SJCRH30 (cell line): ENCODE results near the gene GLO1. TPM values are rescaled to one million over a fixed set of nuclear protein-coding genes. Genes with fewer than 3 reads are reported as not detected.
"Not testable (repeated sequence)": the region's sequence is repeated elsewhere in the genome, so short reads cannot be mapped to it uniquely, and the experiment has no call there.

Experiments
- DNase-seq, 2 experiments: peaks; one replicate each; pipeline ENCODE4 v3.0.0-alpha.2; 2015 to 2020
- H3K27ac ChIP-seq: fragments of 250-450 bp; sonication (Bioruptor Pico); 2 replicates; pipeline ENCODE4 v1.5.1; 2020; ENCODE audit warnings: mild to moderate bottlenecking, moderate library complexity
- H3K27me3 ChIP-seq: fragments of 250-450 bp; sonication (Bioruptor Pico); 2 replicates; pipeline ENCODE4 v1.5.1; 2020; ENCODE audit warnings: mild to moderate bottlenecking, moderate library complexity
- H3K36me3 ChIP-seq: fragments of 250-450 bp; sonication (Bioruptor Pico); 2 replicates; pipeline ENCODE4 v1.5.1; 2020; ENCODE audit warnings: mild to moderate bottlenecking, moderate library complexity
- H3K4me1 ChIP-seq: fragments of 250-450 bp; sonication (Bioruptor Pico); 2 replicates; pipeline ENCODE4 v1.5.1; 2020; ENCODE audit warnings: mild to moderate bottlenecking, moderate library complexity
- H3K4me3 ChIP-seq: fragments of 250-450 bp; sonication (Bioruptor Pico); 2 replicates; pipeline ENCODE4 v1.5.1; 2020; ENCODE audit warnings: mild to moderate bottlenecking, moderate library complexity
- H3K9me3 ChIP-seq: fragments of 250-450 bp; sonication (Bioruptor Pico); replicated peaks from 2 replicates; pipeline ENCODE4 v1.5.1; 2020; ENCODE audit warnings: mild to moderate bottlenecking, moderate library complexity
- total RNA-seq: library from RNA; depleted of rRNA; stranded (reverse); fragments of >200 nt; shearing (Covaris generic); gene quantifications from 2 replicates; pipeline ENCODE4 v1.2.3, GENCODE V29; 2014

GLO1 gene
- total RNA-seq, 1 experiment from 2014 or later = 485 TPM

GRCh38 chr6:38719358-38719757 is 16.4 kb upstream of the GLO1 start:
- DNase-seq = no peak
- Histone ChIP-seq H3K36me3 (no peaks in the 10 kb centered on the region), H3K9me3 (no peaks in the 10 kb centered on the region), H3K27ac (no peak overlapping the region), H3K4me3 (no peak overlapping the region), H3K4me1 (no peaks in the 10 kb centered on the region), H3K27me3 (no peaks in the 10 kb centered on the region)

- Histone ChIP-seq H3K36me3 (no peaks in the 10 kb centered on the region), H3K4me1 (no peaks in the 10 kb centered on the region), H3K27ac (no peak overlapping the region), H3K4me3 (no peak overlapping the region), H3K9me3 (no peaks in the 10 kb centered on the region), H3K27me3 (no peaks in the 10 kb centered on the region)
- DNase-seq = no peak
These were observed 13.9 kb upstream of the GLO1 start for GRCh38 chr6:38716825-38717224.

- no peak within 1 kb of the TSS for H3K4me3 ChIP-seq
- no peak for DNase-seq
- no peaks in the 10 kb centered on the region for H3K4me1 ChIP-seq
- H3K27me3 ChIP-seq = no peaks in the 10 kb centered on the region
- no peaks in the 10 kb centered on the region for H3K9me3 ChIP-seq
- H3K36me3 ChIP-seq = no peaks in the 10 kb centered on the region
- H3K27ac ChIP-seq = no peak within 1 kb of the TSS
These were observed 12.2 kb upstream of the GLO1 start, which contains the start of gene DNAH8 for GRCh38 chr6:38715016-38715689. TSS of gene DNAH8 (plus strand) at chr6:38715311. CDS start at chr6:38722810, 7,499 bp downstream.

GRCh38 chr6:38714239-38715015 is 11.5 kb upstream of the GLO1 start:
- H3K27ac ChIP-seq = no peak overlapping the region

GRCh38 chr6:38713812-38714211 is 10.9 kb upstream of the GLO1 start:
- DNase-seq = no peak
- Histone ChIP-seq H3K27ac (no peak overlapping the region), H3K36me3 (no peaks in the 10 kb centered on the region), H3K9me3 (no peaks in the 10 kb centered on the region), H3K4me1 (no peaks in the 10 kb centered on the region), H3K4me3 (no peak overlapping the region), H3K27me3 (no peaks in the 10 kb centered on the region)

More at GRCh38 chr6:38714239-38715015, 11.5 kb upstream of the GLO1 start:
- no peak for DNase-seq
- Histone ChIP-seq H3K36me3 (no peaks in the 10 kb centered on the region), H3K4me3 (no peak overlapping the region), H3K27me3 (no peaks in the 10 kb centered on the region), H3K9me3 (no peaks in the 10 kb centered on the region), H3K4me1 (no peaks in the 10 kb centered on the region)

- DNase-seq = no peak
- Histone ChIP-seq H3K9me3 (no peaks in the 10 kb centered on the region), H3K4me1 (no peaks in the 10 kb centered on the region), H3K4me3 (no peak overlapping the region), H3K27me3 (no peaks in the 10 kb centered on the region), H3K36me3 (no peaks in the 10 kb centered on the region), H3K27ac (no peak overlapping the region)
These were observed 5.6 kb upstream of the GLO1 start for GRCh38 chr6:38708496-38708895.

- no peaks in the 10 kb centered on the region; the same call in 1 of the 2 replicates for H3K9me3 ChIP-seq
- peaks cover 7% of the 10 kb centered on the region for H3K36me3 ChIP-seq
- DNase-seq = no peak
- H3K27me3 ChIP-seq = no peaks in the 10 kb centered on the region
- no peak overlapping the region for H3K27ac ChIP-seq
- no peaks in the 10 kb centered on the region for H3K4me1 ChIP-seq
- no peak overlapping the region for H3K4me3 ChIP-seq
These were observed 3.0 kb upstream of the GLO1 start for GRCh38 chr6:38705924-38706323.

GRCh38 chr6:38703949-38704590 is 1.1 kb upstream of the GLO1 start:
- no peak overlapping the region for H3K4me3 ChIP-seq
- H3K4me1 ChIP-seq = no peaks in the 10 kb centered on the region
- DNase-seq = no peak
- H3K27me3 ChIP-seq = no peaks in the 10 kb centered on the region
- H3K27ac ChIP-seq = no peak overlapping the region
- H3K9me3 ChIP-seq = peaks cover 3% of the 10 kb centered on the region; the same call in 1 of the 2 replicates
- H3K36me3 ChIP-seq = peaks cover 21% of the 10 kb centered on the region

- no peak overlapping the region for H3K4me3 ChIP-seq
These were observed 1.4 kb downstream of the GLO1 start for GRCh38 chr6:38701551-38701950.

GRCh38 chr6:38699702-38700101 is 3.2 kb downstream of the GLO1 start:
- not testable (repeated sequence) for H3K4me3 ChIP-seq, H3K27me3 ChIP-seq, H3K27ac ChIP-seq, H3K9me3 ChIP-seq, DNase-seq, H3K4me1 ChIP-seq
- peaks cover 49% of the 10 kb centered on the region for H3K36me3 ChIP-seq

More at GRCh38 chr6:38701551-38701950, 1.4 kb downstream of the GLO1 start:
- no peak overlapping the region for H3K27ac ChIP-seq
- peaks cover 30% of the 10 kb centered on the region for H3K36me3 ChIP-seq
- DNase-seq = no peak
- no peaks in the 10 kb centered on the region for H3K4me1 ChIP-seq
- H3K9me3 ChIP-seq = peaks cover 3% of the 10 kb centered on the region; the same call in 1 of the 2 replicates
- H3K27me3 ChIP-seq = no peaks in the 10 kb centered on the region

- H3K9me3 ChIP-seq = peaks cover 5% of the 10 kb centered on the region; the same call in 1 of the 2 replicates
- no peaks in the 10 kb centered on the region for H3K4me1 ChIP-seq
- peaks cover 59% of the 10 kb centered on the region for H3K36me3 ChIP-seq
- H3K27ac ChIP-seq = no peak overlapping the region
- no peaks in the 10 kb centered on the region for H3K27me3 ChIP-seq
- no peak for DNase-seq
- H3K4me3 ChIP-seq = no peak overlapping the region
These were observed 5.1 kb downstream of the GLO1 start for GRCh38 chr6:38697846-38698245.

GRCh38 chr6:38696345-38696744 is 6.6 kb downstream of the GLO1 start:
- no peaks in the 10 kb centered on the region for H3K4me1 ChIP-seq
- no peak overlapping the region for H3K4me3 ChIP-seq
- no peaks in the 10 kb centered on the region for H3K27me3 ChIP-seq
- peaks cover 58% of the 10 kb centered on the region for H3K36me3 ChIP-seq
- H3K27ac ChIP-seq = no peak overlapping the region
- peaks cover 5% of the 10 kb centered on the region; the same call in 1 of the 2 replicates for H3K9me3 ChIP-seq
- DNase-seq = no peak

- Histone ChIP-seq H3K9me3 (0 out of 2 replicates have a peak, but pooled peaks cover 5% of the 10 kb centered on the region), H3K27ac (no peak overlapping the region), H3K4me3 (no peak overlapping the region), H3K36me3 (peaks cover 54% of the 10 kb centered on the region), H3K27me3 (no peaks in the 10 kb centered on the region), H3K4me1 (no peaks in the 10 kb centered on the region)
- DNase-seq = no peak
These were observed 7.0 kb downstream of the GLO1 start for GRCh38 chr6:38695933-38696332.

GRCh38 chr6:38695227-38695900 is 7.6 kb downstream of the GLO1 start:
- DNase-seq = no peak
- H3K4me3 ChIP-seq = no peak overlapping the region

More at GRCh38 chr6:38695227-38695900, 7.6 kb downstream of the GLO1 start:
- peaks cover 48% of the 10 kb centered on the region for H3K36me3 ChIP-seq
- no peaks in the 10 kb centered on the region for H3K27me3 ChIP-seq
- no peaks in the 10 kb centered on the region for H3K4me1 ChIP-seq
- 0 out of 2 replicates have a peak, but pooled peaks cover 5% of the 10 kb centered on the region for H3K9me3 ChIP-seq
- H3K27ac ChIP-seq = no peak overlapping the region
